Stromal cell of bone marrow (primary cell): ENCODE results near the gene C6orf136.

Source experiments
- DNase-seq: peaks from one replicate; pipeline ENCODE4 v3.0.0-alpha.2; 2012; ENCODE audit warnings: low read depth

Gene C6orf136, protein sequence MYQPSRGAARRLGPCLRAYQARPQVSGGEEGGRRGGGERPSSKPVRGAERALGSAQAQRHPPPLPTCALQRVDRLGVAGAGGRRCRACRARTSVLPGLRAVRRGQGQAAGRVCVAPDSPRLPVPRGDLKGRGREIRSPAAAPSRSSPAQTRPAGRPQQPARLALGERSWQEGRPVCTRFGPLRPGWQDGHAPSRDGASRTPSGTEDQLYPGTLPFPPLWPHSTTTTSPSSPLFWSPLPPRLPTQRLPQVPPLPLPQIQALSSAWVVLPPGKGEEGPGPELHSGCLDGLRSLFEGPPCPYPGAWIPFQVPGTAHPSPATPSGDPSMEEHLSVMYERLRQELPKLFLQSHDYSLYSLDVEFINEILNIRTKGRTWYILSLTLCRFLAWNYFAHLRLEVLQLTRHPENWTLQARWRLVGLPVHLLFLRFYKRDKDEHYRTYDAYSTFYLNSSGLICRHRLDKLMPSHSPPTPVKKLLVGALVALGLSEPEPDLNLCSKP

GRCh38 chr6:30646450-30647241, at the start of gene C6orf136:
Gene C6orf136, plus strand, starts transcription at chr6:30647133. Its CDS starts 99 bp downstream, at chr6:30647232.
- peak; percentile 81 for DNase-seq

- peak; percentile 60 for DNase-seq
Measured at GRCh38 chr6:30597315-30598144, 49.4 kb upstream of the C6orf136 start.

DNA sequence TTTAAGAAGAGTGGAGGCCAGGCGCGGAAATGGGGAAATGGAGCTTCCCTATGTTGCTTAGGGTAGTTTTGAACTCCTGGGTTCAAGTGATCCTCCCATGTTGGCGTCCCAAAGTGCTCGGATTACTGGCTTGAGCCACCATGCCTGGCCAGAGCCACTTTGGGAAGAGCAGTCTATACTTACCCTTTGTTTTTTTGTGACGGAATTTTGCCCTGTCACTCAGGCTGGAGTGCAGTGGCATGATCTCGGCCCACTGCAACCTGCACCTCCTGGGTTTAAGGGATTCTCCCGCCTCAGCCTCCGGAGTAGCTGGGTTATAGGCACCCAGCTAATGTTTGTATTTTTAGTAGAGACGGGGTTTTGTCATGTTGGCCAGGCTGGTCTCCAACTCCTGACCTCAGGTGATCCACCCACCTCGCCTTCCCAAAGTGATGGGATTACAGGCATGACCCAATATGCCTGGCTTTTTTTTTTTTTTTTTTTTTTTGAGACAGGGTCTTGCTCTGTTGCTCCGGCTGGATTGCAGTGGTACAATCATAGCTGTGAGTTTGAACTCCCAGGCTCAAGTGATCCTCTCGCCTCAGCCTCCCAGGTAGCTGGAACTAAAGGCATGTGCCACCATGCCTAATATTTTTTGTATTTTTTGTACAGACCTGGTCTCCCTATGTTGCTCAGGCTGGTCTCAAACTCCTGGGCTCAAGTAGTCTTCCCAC, 47.9 kb upstream of the C6orf136 start:
- no peak for DNase-seq

DNA sequence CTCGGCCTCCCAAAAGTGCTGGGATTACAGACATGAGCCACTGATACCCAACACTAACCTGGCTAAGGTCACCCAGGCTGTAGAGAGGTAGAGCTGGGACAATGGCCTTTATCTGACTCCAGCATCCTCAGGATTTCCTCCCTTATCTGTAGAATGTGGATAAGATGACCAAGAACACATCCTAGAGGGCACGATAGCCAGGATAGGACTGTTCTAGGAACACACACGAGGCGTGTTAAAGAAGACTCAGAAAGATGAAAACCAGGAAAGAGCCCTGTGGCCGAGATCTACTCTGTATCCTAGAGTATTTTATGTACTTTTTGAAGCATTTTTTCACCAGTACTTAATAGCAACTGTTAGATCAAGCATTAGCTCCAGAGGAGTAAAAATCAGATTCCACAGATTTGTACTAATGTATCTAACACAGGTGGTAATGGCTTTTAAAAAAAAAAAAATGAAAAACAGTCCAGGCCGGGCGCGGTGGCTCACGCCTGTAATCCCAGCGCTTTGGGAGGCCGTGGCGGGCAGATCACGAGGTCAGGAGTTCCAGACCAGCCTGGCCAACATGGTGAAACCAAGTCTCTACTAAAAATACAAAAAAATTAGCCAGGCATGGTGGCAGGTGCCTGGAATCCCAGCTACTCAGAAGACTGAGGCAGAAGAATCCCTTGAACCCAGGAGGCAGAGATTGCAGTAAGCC, 47.2 kb upstream of the C6orf136 start:
- DNase-seq: no peak

GRCh38 chr6:30600451-30600961, 46.4 kb upstream of the C6orf136 start:
- DNase-seq: no peak

DNA sequence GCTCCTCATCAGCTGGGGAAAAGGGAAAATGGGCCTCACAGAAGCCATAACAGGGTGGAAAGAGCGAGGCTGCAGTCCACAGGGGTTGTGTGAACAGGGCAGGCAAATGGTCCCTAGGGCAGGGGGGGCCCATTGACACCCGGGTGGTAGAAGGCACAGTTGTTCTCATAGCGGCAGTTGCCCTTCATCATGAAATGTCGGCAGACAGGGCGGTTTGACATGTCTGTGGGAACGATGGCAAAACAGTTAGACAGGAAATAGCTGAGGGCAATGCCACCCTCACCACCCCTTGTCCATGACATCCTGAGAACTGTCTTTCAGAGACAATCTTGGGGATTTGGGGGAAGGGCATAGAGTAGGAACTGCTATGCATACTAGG, 45.5 kb upstream of the C6orf136 start:
- DNase-seq: no peak

DNA sequence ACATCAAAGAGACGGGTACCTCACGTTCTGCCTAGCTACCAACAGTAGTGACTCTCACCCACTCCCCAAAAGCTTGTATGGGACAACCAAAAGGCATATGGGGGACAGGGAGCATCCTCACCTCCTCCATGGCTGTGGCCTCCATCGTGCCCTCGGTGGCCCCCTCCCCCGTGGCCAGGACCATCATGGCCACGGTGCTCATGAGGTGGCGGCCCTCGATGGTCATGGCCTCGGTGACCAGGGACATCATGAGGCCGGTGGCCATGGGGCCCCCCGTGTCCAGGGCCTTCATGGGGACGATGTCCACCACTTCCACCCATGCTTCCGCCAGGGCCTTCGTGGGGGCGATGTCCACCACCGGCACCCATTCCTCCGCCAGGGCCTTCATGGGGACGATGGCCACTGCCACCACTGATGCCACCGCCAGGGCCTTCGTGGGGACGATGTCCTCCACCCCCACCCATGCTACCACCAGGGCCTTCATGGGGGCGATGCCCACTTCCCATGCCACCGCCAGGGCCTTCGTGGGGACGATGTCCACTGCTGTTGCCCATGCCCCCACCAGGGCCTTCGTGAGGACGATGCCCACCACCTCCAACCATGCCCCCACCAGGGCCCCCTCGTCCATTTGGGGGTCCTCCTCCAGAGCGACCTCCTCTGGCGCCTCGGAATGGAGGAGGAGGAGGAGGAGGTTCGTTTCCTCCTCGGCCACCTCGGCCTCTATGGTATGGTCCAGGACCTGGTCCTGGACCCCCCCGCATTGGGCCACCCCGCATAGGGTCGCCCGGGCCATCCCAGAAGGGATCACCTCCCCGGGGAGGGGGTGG, 44.9 kb upstream of the C6orf136 start:
- DNase-seq: no peak

DNA sequence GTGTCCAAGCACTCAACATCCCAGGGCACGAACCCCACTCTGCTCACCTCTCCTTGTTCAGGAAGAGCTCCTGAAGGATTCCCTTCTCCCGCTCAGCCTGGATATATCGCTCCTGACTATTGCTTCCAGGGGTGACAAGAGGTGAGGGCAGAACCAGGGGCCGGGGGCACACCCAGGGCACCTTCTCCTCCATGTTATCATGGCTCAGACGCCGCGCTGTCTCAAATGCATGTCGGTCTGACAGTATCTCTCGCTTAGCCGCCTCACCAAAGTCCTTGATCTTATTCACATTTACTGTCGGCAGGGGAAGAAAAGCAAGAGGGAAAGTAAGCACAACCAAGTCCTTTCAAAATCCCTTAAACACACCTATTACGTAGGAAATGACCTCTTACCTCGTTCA, 43.0 kb upstream of the C6orf136 start:
- no peak for DNase-seq

GRCh38 chr6:30610065-30610464, 36.9 kb upstream of the C6orf136 start:
- no peak for DNase-seq

GRCh38 chr6:30611150-30611855, 35.6 kb upstream of the C6orf136 start:
- no peak for DNase-seq

- no peak for DNase-seq
Measured at GRCh38 chr6:30611856-30612194, 35.1 kb upstream of the C6orf136 start.

DNA sequence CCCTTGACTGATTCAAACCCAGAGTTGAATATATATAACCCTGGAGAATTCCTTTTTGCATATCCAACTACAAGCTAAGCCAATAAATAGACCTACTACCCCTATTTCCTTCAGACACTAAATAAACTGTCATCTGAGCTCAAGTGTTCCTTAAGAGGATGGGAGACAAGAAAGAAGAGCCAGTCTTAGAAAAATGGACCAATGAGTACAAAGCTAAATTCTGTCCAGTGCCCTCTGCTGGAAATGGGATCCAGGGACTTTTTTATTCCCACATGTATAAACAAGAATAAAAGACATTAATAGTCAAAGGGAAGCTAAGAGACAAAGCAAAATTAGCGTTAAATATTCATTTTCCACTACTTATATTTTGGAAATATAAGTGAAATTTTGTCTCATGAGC, 34.7 kb upstream of the C6orf136 start:
- no peak for DNase-seq

DNA sequence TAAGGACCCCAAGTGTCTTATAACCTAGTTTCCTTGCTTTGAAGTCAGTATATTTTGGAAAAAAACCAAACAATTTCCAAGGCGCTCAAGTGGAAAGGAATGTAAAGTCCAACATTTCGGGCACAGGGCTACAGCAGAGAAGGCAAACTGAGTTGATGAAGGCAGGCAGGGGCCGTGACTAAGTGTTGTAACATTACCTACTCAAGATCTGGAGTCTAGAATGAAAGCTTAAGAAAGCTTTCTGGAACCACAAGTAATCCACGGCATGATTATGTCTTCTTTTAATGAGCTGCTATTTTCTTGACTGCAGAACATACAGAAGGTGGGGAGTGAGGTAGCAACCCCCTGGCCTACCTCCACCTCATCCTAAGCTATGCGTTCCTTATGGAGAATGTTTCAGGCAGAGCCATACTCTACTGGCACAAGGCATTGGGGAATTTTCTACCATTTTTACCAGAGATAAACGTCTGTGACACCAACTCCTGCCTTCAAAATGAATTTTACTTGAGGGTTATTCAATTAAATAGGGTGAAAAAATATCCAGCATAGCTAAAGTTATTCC, 34.2 kb upstream of the C6orf136 start:
- DNase-seq: no peak

- no peak for DNase-seq
Measured at GRCh38 chr6:30613251-30614043, 33.5 kb upstream of the C6orf136 start.

GRCh38 chr6:30614044-30614842, 32.7 kb upstream of the C6orf136 start:
- DNase-seq: no peak

GRCh38 chr6:30614843-30615218, 32.1 kb upstream of the C6orf136 start:
- peak; percentile 98 for DNase-seq

GRCh38 chr6:30615219-30615957, 31.5 kb upstream of the C6orf136 start:
- peak; percentile 51 for DNase-seq
